K562 (cell line): ENCODE results near the gene FAM53A. TPM values are rescaled to one million over a fixed set of nuclear protein-coding genes. Genes with fewer than 3 reads are reported as not detected.

Experiments
- SP2 ChIP-seq: IDR thresholded peaks from 2 replicates; pipeline ENCODE4 v1.6.1; 2011; ENCODE audit warnings: mild to moderate bottlenecking, low read depth, low read length, moderate library complexity; ENCODE audit not compliant: poor library complexity, severe bottlenecking; ENCODE audit errors: extremely low read depth
- ZBTB11 ChIP-seq, 3 experiments: fragments of 200-800 bp in 1 of 3; fragments of 250-450 bp in 1 of 3; fragments of 450-650 bp in 1 of 3; sonication (Bioruptor Pico) in 1 of 3; sonication (Bioruptor generic) in 1 of 3; formaldehyde crosslinking in 1 of 3; IDR thresholded peaks; 2 replicates each; pipeline versions ENCODE4 v1.6.1 to v1.8.0; 2016 to 2022; ENCODE audit warnings: mild to moderate bottlenecking in 2 of 3, missing genetic modification characterization in 2 of 3, missing compliant biosample characterization in 1 of 3, moderate library complexity in 1 of 3
- ZNF407 ChIP-seq: fragments of 450-650 bp; IDR thresholded peaks from 2 replicates; pipeline ENCODE4 v1.6.1; 2016; ENCODE audit warnings: low read depth
- polyA plus RNA-seq, 8 experiments: library from polyadenylated mRNA; depleted of rRNA in 4 of 8; stranded (reverse) in 5 of 8; unstranded in 3 of 8; fragments of >200 nt; fragmentation: Nextera tagmentation in 2 of 8; fragmentation: Illumina TruSeq in 1 of 8; extraction: Ambion mirVana in 2 of 8; extraction: Trizol in 1 of 8; gene quantifications; 2 replicates each; pipeline versions ENCODE4 v1.2.1 to v1.2.3, GENCODE V29; 2011 to 2014; ENCODE audit warnings: inconsistent platforms in 1 of 8, missing spikeins in 1 of 8
- total RNA-seq, 7 experiments: library from RNA; depleted of rRNA in 6 of 7; stranded (reverse); fragments of >200 nt in 6 of 7; fragmentation: Illumina TruSeq in 2 of 7; extraction: Trizol in 2 of 7; gene quantifications; 2 replicates each; pipeline versions ENCODE4 v1.2.1 to v1.2.3, GENCODE V29; 2011 to 2021; ENCODE audit warnings: low replicate concordance in 1 of 7

Gene FAM53A
- total and polyA plus RNA-seq, 9 of the 15 experiments (the other 6 are each of a cell fraction or from before 2014, with no cell fraction given) = 0.53 to 2.7 (median 1.4) TPM; not detected in 2

GRCh38 chr4:1621526-1621925 is 62.6 kb downstream of the FAM53A start (continued):
- TF ChIP-seq ZBTB11 (CRISPR knock-in tag; IDR thresholded peaks at IDR 0.05) (no peak), ZNF407 (no peak), SP2 (no peak)
